HCT116 (cell line): Measurements from ENCODE around the gene VCAN. TPM values are rescaled to one million over a fixed set of nuclear protein-coding genes. Genes with fewer than 3 reads are reported as not detected.

ENCODE experiments used
- ATAC-seq: fragments of 200-7000 bp; cut with Tn5 transposase; 2 replicates; pipeline ENCODE4 v1.9.1; 2020; ENCODE audit warnings: mild to moderate bottlenecking, moderate library complexity
- BruUV-seq: library from RNA; stranded (reverse); fragments of 400-500 nt; replicated peaks from 2 replicates; lab custom pipeline; 2021; lab: Mats Ljungman, UMichigan
- CTCF ChIA-PET: fragments of 300-600 bp; sonication (Branson Sonifier 250); formaldehyde crosslinking; loops from one replicate; lab custom pipeline; 2021; ENCODE audit warnings: antibody characterized with exemption; lab: Charles Lee
- POLR2A ChIA-PET: fragments of 300-600, 350-600 bp; sonication (Branson Sonifier 250); formaldehyde crosslinking; loops from one replicate; lab custom pipeline; 2021; ENCODE audit warnings: antibody characterized with exemption; lab: Charles Lee
- RAD21 ChIA-PET, 2 experiments: fragments of 300-600 bp; sonication (Branson Sonifier 250); formaldehyde crosslinking; loops; one replicate each; lab custom pipeline; 2023; ENCODE audit warnings: low total read pairs in 2 of 2; ENCODE audit not compliant: uncharacterized antibody in 2 of 2, unreplicated experiment in 2 of 2, low non-redundant PET in 1 of 2; lab: Charles Lee
- DNase-seq: peaks from one replicate; pipeline ENCODE4 v3.0.0-alpha.2; 2010; ENCODE audit warnings: low read depth, low spot score
- H2AFZ ChIP-seq: fragments of 200-600 bp; shearing (Covaris generic), sonication (generic); 2 replicates; pipeline ENCODE4 v1.6.1; 2017; ENCODE audit warnings: low read depth, mixed run types, mixed read lengths, antibody characterized with exemption, low read length; ENCODE audit not compliant: poor library complexity, severe bottlenecking
- H3K27ac ChIP-seq: 2 replicates; pipeline ENCODE4 v1.5.1; 2012; ENCODE audit warnings: low read depth, low read length
- H3K27me3 ChIP-seq: fragments of 200-600 bp; sonication (generic); 2 replicates; pipeline ENCODE4 v1.6.1; 2016; ENCODE audit warnings: mixed run types, low read length, mixed read lengths; ENCODE audit not compliant: insufficient read depth
- H3K36me3 ChIP-seq, 2 experiments: fragments of 200-500 bp in 1 of 2; fragments of 200-600 bp in 1 of 2; sonication (Bioruptor generic) in 1 of 2; sonication (generic) in 1 of 2; 2 replicates each; pipeline versions ENCODE4 v1.5.1 to v1.6.1; 2014 to 2016; ENCODE audit warnings: low read length in 2 of 2, inconsistent platforms in 1 of 2, mixed read lengths in 1 of 2, mixed run types in 1 of 2; ENCODE audit not compliant: insufficient read depth in 2 of 2, control insufficient read depth in 1 of 2
- H3K4me1 ChIP-seq, 2 experiments: fragments of 200-600 bp in 1 of 2; sonication (generic) in 1 of 2; 2 replicates each; pipeline versions ENCODE4 v1.5.1 to v1.6.1; 2012 to 2017; ENCODE audit warnings: low read length in 2 of 2, inconsistent platforms in 1 of 2, mild to moderate bottlenecking in 1 of 2, mixed read lengths in 1 of 2, mixed run types in 1 of 2, moderate library complexity in 1 of 2; ENCODE audit not compliant: insufficient read depth in 2 of 2, control insufficient read depth in 1 of 2
- H3K4me2 ChIP-seq: fragments of 200-600 bp; sonication (generic); 2 replicates; pipeline ENCODE4 v1.6.1; 2017; ENCODE audit warnings: mixed run types, low read length, mixed read lengths
- H3K4me3 ChIP-seq, 2 experiments: fragments of 200-600 bp in 1 of 2; sonication (generic) in 1 of 2; replicated peaks in 1 of 2; 2 replicates each; pipeline ENCODE4 v1.5.1; 2011 to 2016; ENCODE audit warnings: low read length in 2 of 2, control low read depth in 1 of 2, low read depth in 1 of 2, mild to moderate bottlenecking in 1 of 2, mixed read lengths in 1 of 2, mixed run types in 1 of 2
- H3K79me2 ChIP-seq: fragments of 200-600 bp; sonication (generic); 2 replicates; pipeline ENCODE4 v1.6.1; 2017; ENCODE audit warnings: mild to moderate bottlenecking, mixed run types, low read length, moderate library complexity, mixed read lengths; ENCODE audit not compliant: insufficient read depth
- H3K9ac ChIP-seq: fragments of 200-600 bp; sonication (generic); 2 replicates; pipeline ENCODE4 v1.6.1; 2016; ENCODE audit warnings: low read length, mixed read lengths
- H3K9me2 ChIP-seq: fragments of 200-600 bp; sonication (generic), shearing (Covaris generic); 2 replicates; pipeline ENCODE4 v1.6.1; 2017; ENCODE audit warnings: mixed run types, mild to moderate bottlenecking, moderate library complexity; ENCODE audit not compliant: insufficient read depth
- H3K9me3 ChIP-seq, 2 experiments: fragments of 200-500 bp in 1 of 2; fragments of 200-600 bp in 1 of 2; sonication (Bioruptor generic) in 1 of 2; sonication (generic) in 1 of 2; 2 replicates each; pipeline ENCODE4 v1.6.1; 2014 to 2017; ENCODE audit warnings: low read length in 2 of 2, mixed read lengths in 2 of 2, inconsistent platforms in 1 of 2, low read depth in 1 of 2, mild to moderate bottlenecking in 1 of 2, mixed run types in 1 of 2, moderate library complexity in 1 of 2; ENCODE audit not compliant: control insufficient read depth in 1 of 2, insufficient read depth in 1 of 2
- H4K20me1 ChIP-seq: fragments of 200-600 bp; sonication (generic), shearing (Covaris generic); 2 replicates; pipeline ENCODE4 v1.6.1; 2017; ENCODE audit warnings: mixed run types, mild to moderate bottlenecking, moderate library complexity; ENCODE audit not compliant: insufficient read depth
- CTCF ChIP-seq, 3 experiments: fragments of 200-600 bp in 1 of 3; sonication (generic) in 1 of 3; IDR thresholded peaks in 2 of 3; conservative IDR thresholded peaks in 1 of 3; 2 replicates each; pipeline ENCODE4 v1.5.1; 2012 to 2017; ENCODE audit warnings: low read depth in 2 of 3, low read length in 2 of 3, antibody characterized with exemption in 1 of 3, borderline replicate concordance in 1 of 3, control low read depth in 1 of 3, mild to moderate bottlenecking in 1 of 3, mixed read lengths in 1 of 3, mixed run types in 1 of 3, moderate library complexity in 1 of 3; ENCODE audit not compliant: insufficient read depth in 1 of 3
- MAX ChIP-seq: IDR thresholded peaks from 2 replicates; pipeline ENCODE4 v1.6.1; 2012
- RAD21 ChIP-seq: IDR thresholded peaks from 2 replicates; pipeline ENCODE4 v1.6.1; 2012; ENCODE audit warnings: low read depth, mild to moderate bottlenecking
- SIN3A ChIP-seq: IDR thresholded peaks from 2 replicates; pipeline ENCODE4 v1.6.1; 2012; ENCODE audit warnings: low read depth
- SRF ChIP-seq: IDR thresholded peaks from 2 replicates; pipeline ENCODE4 v1.6.1; 2012; ENCODE audit warnings: low read depth
- ZBTB33 ChIP-seq: IDR thresholded peaks from 2 replicates; pipeline ENCODE4 v1.6.1; 2011; ENCODE audit warnings: mild to moderate bottlenecking, low read length, moderate library complexity; ENCODE audit not compliant: insufficient replicate concordance; ENCODE audit errors: extremely low read depth
- intact Hi-C: fragments of 100-400 bp; cut with micrococcal nuclease; formaldehyde crosslinking; loops from 2 replicates; pipeline ENCODE4 v1.10.0; 2022
- total RNA-seq: library from RNA; stranded (reverse); gene quantifications from one replicate; pipeline ENCODE4 v1.2.1, GENCODE V29; 2021; ENCODE audit not compliant: unreplicated experiment

Gene VCAN
- total RNA-seq, 1 experiment from 2014 or later, result 49.9 TPM

- Histone ChIP-seq H2AFZ (no peak overlapping the region), H3K4me2 (no peak overlapping the region), H3K9ac (no peak overlapping the region), H3K79me2 (no peaks in the 10 kb centered on the region), H3K9me3 (peaks cover 0 to 6% of the 10 kb centered on the region in 2 experiments; a peak in 1 of 4 replicates), H3K27ac (no peak overlapping the region), H3K4me1 (peaks cover 0 to 8% of the 10 kb centered on the region in 2 experiments; a peak in 2 of 4 replicates), H3K4me3 (no peak overlapping the region), H3K27me3 (no peaks in the 10 kb centered on the region), H3K9me2 (no peaks in the 10 kb centered on the region), H4K20me1 (no peaks in the 10 kb centered on the region), H3K36me3 (no peaks in the 10 kb centered on the region)
- TF ChIP-seq SIN3A (no peak), RAD21 (no peak), SRF (no peak), MAX (no peak), CTCF (IDR thresholded peaks at IDR 0.05 in 2 of 3, conservative IDR thresholded peaks at IDR 0.05 in 1 of 3; ENCODE audit: borderline replicate concordance in 1 of 3, insufficient read depth in 1 of 3, low read depth in 2 of 3, low read length in 2 of 3) (no peak), ZBTB33 (no peak)
- ChIA-PET CTCF (no interaction called here), RAD21 (no interaction called here), POLR2A (no interaction called here)
- intact Hi-C loops, result no loop called here
- ATAC-seq, result no peak
- BruUV-seq, result no TSS peak
- no peak for DNase-seq
Observed at GRCh38 chr5:83453937-83454336, 17.6 kb upstream of the VCAN start.
